ENCODE results near the gene SH3GLB1. TPM values are rescaled to one million over a fixed set of nuclear protein-coding genes. Genes with fewer than 3 reads are reported as not detected.

Gene SH3GLB1
- total and polyA plus RNA-seq, 2 of the 8 experiments (the other 6 are each of a cell fraction or from before 2014, with no cell fraction given) = 7.7 to 43.1 TPM

DNA sequence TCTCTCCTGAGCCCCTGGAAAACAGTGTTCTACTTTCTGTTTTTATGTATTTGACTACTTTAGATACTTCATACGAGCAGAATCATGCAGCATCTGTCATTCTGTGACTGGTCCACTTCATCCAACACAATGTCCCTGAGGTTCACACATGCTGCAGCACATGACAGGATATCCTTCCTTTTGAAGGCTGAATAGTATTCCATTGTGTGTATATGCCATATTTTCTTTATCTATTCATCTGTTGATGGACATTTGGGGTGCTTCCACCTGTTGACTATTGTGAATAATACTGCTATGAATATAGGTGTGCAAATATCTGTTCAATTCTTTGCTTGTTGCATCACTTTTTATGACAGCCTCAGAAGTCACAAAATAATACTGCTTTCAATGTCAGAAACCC is 55.8 kb downstream of the SH3GLB1 start (continued):
- TF ChIP-seq, protein P1, sequence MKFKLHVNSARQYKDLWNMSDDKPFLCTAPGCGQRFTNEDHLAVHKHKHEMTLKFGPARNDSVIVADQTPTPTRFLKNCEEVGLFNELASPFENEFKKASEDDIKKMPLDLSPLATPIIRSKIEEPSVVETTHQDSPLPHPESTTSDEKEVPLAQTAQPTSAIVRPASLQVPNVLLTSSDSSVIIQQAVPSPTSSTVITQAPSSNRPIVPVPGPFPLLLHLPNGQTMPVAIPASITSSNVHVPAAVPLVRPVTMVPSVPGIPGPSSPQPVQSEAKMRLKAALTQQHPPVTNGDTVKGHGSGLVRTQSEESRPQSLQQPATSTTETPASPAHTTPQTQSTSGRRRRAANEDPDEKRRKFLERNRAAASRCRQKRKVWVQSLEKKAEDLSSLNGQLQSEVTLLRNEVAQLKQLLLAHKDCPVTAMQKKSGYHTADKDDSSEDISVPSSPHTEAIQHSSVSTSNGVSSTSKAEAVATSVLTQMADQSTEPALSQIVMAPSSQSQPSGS (IDR thresholded peaks at IDR 0.05; ENCODE audit: low read length) = no peak
- TF ChIP-seq RFX5 (IDR thresholded peaks at IDR 0.05; ENCODE audit: borderline replicate concordance, low read depth, low read length) (no peak), CTBP2 (IDR thresholded peaks at IDR 0.05; ENCODE audit: borderline replicate concordance, insufficient read depth, insufficient read length, low read length) (no peak), KDM1A (IDR thresholded peaks at IDR 0.05; ENCODE audit: borderline replicate concordance, low read length) (no peak)
